KMS-11 (cell line): ENCODE results near the gene SF3A2.

ENCODE experiments used
- H2AFZ ChIP-seq: fragments of 200-600 bp; sonication (generic); 2 replicates; pipeline ENCODE4 v1.6.1; 2016; ENCODE audit warnings: antibody characterized with exemption, mixed run types, low read depth
- H3K27ac ChIP-seq: fragments of 200-600 bp; sonication (generic); 2 replicates; pipeline ENCODE4 v1.6.1; 2016; ENCODE audit warnings: mild to moderate bottlenecking, mixed run types
- H3K27me3 ChIP-seq: fragments of 200-600 bp; sonication (generic); 2 replicates; pipeline ENCODE4 v1.6.1; 2017; ENCODE audit warnings: mild to moderate bottlenecking, low read depth, mixed run types, moderate library complexity; ENCODE audit not compliant: insufficient read depth
- H3K36me3 ChIP-seq: fragments of 200-600 bp; sonication (generic); 2 replicates; pipeline ENCODE4 v1.6.1; 2017; ENCODE audit warnings: mild to moderate bottlenecking, mixed run types; ENCODE audit not compliant: insufficient read depth
- H3K4me1 ChIP-seq: fragments of 200-600 bp; sonication (generic); 2 replicates; pipeline ENCODE4 v1.6.1; 2016; ENCODE audit warnings: mild to moderate bottlenecking, low read depth, mixed run types; ENCODE audit not compliant: poor library complexity, severe bottlenecking
- H3K4me2 ChIP-seq: fragments of 200-600 bp; sonication (generic); 2 replicates; pipeline ENCODE4 v1.7.0; 2016; ENCODE audit warnings: mild to moderate bottlenecking, mixed run types
- H3K4me3 ChIP-seq: fragments of 200-600 bp; sonication (generic); IDR thresholded peaks from 2 replicates; pipeline ENCODE4 v1.6.1; 2017; ENCODE audit warnings: low read depth, low read length, mixed read lengths; ENCODE audit not compliant: insufficient read depth
- H3K79me2 ChIP-seq: fragments of 200-600 bp; sonication (generic); 2 replicates; pipeline ENCODE4 v1.6.1; 2016; ENCODE audit warnings: low read depth, mixed run types; ENCODE audit not compliant: insufficient read depth
- H3K9ac ChIP-seq: fragments of 200-600 bp; sonication (generic); 2 replicates; pipeline ENCODE4 v1.6.1; 2016; ENCODE audit warnings: mild to moderate bottlenecking, mixed run types
- H4K20me1 ChIP-seq: fragments of 200-600 bp; sonication (generic); 2 replicates; pipeline ENCODE4 v1.6.1; 2016; ENCODE audit warnings: mild to moderate bottlenecking, mixed run types; ENCODE audit not compliant: insufficient read depth
- CTCF ChIP-seq: fragments of 200-600 bp; sonication (generic); conservative IDR thresholded peaks from 2 replicates; pipeline ENCODE4 v1.6.1; 2017; ENCODE audit warnings: low read depth, mild to moderate bottlenecking, antibody characterized with exemption, low read length, moderate library complexity, mixed read lengths

The SF3A2 gene

DNA sequence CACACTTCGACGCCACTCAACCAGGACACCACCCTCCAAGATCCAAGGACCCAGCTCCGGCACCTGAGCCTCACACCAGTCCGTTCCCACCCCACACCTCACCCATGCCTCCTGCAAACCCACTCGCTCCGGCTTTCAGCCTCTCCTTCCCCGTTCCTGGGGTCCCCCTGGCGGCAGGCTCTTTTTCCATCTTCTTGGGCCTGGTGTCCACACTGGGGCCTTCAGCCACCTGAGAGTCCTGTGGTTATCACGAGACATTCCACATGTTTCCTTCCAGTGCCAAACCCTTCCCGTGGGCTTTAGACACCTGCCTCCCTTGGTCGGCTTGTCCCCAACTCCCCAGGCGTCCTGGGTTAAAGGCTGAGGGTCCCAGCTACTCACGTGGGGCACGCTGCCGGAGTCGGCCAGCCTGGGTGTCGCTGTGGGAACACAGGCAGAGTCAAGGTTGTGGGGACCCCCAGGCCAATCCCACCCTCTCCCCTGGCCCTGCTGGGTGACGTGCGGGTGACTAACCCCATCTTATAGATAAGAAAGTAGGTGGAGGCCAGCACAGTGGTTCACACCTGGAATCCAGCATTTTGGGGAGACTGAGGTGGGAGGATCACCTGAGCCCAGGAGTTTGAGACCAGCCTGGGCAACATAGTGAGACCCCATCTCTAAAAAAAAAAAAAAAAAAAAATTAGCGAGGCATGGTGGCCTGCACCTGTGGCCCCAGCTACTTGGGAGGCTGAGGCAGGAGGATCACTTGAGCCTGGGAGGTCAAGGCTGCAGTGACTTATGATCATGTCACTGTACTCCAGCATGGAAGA is 17.6 kb downstream of the SF3A2 start:
- TF ChIP-seq CTCF, result no peak
- H3K4me3 ChIP-seq, result no peak overlapping the region
- H3K4me1 ChIP-seq, result peaks cover 17% of the 10 kb centered on the region
- H3K9ac ChIP-seq, result no peak overlapping the region
- H2AFZ ChIP-seq, result no peak overlapping the region
- peaks cover 27% of the 10 kb centered on the region; the same call in 1 of the 2 replicates for H3K79me2 ChIP-seq
- no peaks in the 10 kb centered on the region for H3K36me3 ChIP-seq
- no peak overlapping the region for H3K27ac ChIP-seq
- no peaks in the 10 kb centered on the region for H3K27me3 ChIP-seq
- H3K4me2 ChIP-seq, result no peak overlapping the region
- H4K20me1 ChIP-seq, result no peaks in the 10 kb centered on the region

DNA sequence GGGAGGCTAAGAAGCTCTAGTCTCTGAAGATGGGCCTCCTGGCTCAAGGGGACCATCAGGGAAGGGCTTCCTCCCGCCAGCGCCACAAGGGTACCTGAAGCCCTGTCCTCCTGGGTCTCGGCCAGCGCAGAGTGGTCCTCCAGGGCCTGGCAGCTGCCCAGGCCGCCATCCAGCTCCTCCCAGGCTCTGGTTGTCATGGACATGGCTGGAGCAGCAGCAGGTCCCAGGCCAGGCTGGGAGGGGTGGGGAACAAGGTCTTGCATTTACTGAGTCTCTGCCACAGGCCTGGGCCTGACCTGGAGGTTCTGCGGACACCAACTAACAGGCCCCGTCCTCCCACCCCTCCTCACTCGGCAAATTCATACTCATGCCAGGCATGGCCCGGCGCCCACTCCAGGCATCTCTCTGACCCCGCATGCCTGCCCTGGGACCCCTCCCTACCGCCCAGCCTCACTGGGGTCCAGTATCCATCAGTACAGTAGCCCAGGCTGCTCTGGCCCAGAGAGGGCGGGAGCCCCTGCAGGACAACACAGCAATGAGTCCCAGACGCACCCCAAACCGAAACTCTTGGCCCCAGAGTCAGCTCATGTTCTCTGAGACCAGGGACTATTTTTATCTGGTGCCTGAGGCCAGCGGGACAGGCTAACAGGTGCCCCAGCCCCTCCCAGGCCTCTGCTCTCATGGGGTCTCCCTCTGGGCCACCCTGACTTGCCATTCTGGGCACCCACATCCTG is 18.7 kb downstream of the SF3A2 start:
- H2AFZ ChIP-seq, result peak overlapping the region; percentile 42; the same call in 1 of the 2 replicates
- H3K4me2 ChIP-seq, result peak overlapping the region; percentile 86
- no peak for TF ChIP-seq CTCF
- peaks cover 27% of the 10 kb centered on the region; the same call in 1 of the 2 replicates for H3K79me2 ChIP-seq
- peak overlapping the region; percentile 85 for H3K27ac ChIP-seq
- H3K4me1 ChIP-seq, result peaks cover 21% of the 10 kb centered on the region
- peak overlapping the region; percentile 49 for H3K4me3 ChIP-seq
- no peaks in the 10 kb centered on the region for H4K20me1 ChIP-seq
- H3K27me3 ChIP-seq, result no peaks in the 10 kb centered on the region
- peak overlapping the region; percentile 74 for H3K9ac ChIP-seq
- no peaks in the 10 kb centered on the region for H3K36me3 ChIP-seq

- H3K9ac ChIP-seq, result peak within 1 kb of the TSS; percentile 74
- no peaks in the 10 kb centered on the region for H3K27me3 ChIP-seq
These were observed 19.5 kb downstream of the SF3A2 start, which contains the start of gene JSRP1 for GRCh38 chr19:2255982-2256685. Gene JSRP1, minus strand, starts transcription at chr19:2256417. Its CDS starts 1,103 bp downstream, at chr19:2255314.

More at GRCh38 chr19:2255982-2256685, 19.5 kb downstream of the SF3A2 start, which contains the start of gene JSRP1:
- no peak for TF ChIP-seq CTCF
- H3K4me3 ChIP-seq, result peak within 1 kb of the TSS; percentile 49
- peaks cover 27% of the 10 kb centered on the region; the same call in 1 of the 2 replicates for H3K79me2 ChIP-seq
- H3K36me3 ChIP-seq, result no peaks in the 10 kb centered on the region
- H2AFZ ChIP-seq, result peak within 1 kb of the TSS; percentile 42; the same call in 1 of the 2 replicates
- H3K27ac ChIP-seq, result peak within 1 kb of the TSS; percentile 85
- peak within 1 kb of the TSS; percentile 86 for H3K4me2 ChIP-seq
- H3K4me1 ChIP-seq, result peaks cover 27% of the 10 kb centered on the region
- no peaks in the 10 kb centered on the region for H4K20me1 ChIP-seq
